Activated T-cell treated with anti-CD3 and anti-CD28 coated beads for 48 hours (primary cell): ENCODE results near the gene PRKCE.
"Not testable (repeated sequence)": the region's sequence is repeated elsewhere in the genome, so short reads cannot be mapped to it uniquely, and the experiment has no call there.

ENCODE experiments used
- DNase-seq: peaks from one replicate; pipeline ENCODE4 v3.0.0-alpha.2; 2020; ENCODE audit warnings: low read depth

PRKCE gene

GRCh38 chr2:45889620-45890370, 238.3 kb downstream of the PRKCE start:
- DNase-seq, result no peak

- not testable (repeated sequence) for DNase-seq
Measured at GRCh38 chr2:45890371-45890646, 238.8 kb downstream of the PRKCE start.

- DNase-seq, result no peak
Measured at GRCh38 chr2:45890819-45891218, 239.3 kb downstream of the PRKCE start.

- DNase-seq, result no peak
Measured at GRCh38 chr2:45891719-45892424, 240.4 kb downstream of the PRKCE start.

- no peak for DNase-seq
Measured at GRCh38 chr2:45892425-45892745, 240.9 kb downstream of the PRKCE start.

- no peak for DNase-seq
Measured at GRCh38 chr2:45892757-45893156, 241.3 kb downstream of the PRKCE start.

GRCh38 chr2:45894211-45894610, 242.7 kb downstream of the PRKCE start:
- no peak for DNase-seq

- DNase-seq, result no peak
Measured at GRCh38 chr2:45895241-45895861, 243.9 kb downstream of the PRKCE start.

- DNase-seq, result no peak
Measured at GRCh38 chr2:45896311-45896710, 244.8 kb downstream of the PRKCE start.

- no peak for DNase-seq
Measured at GRCh38 chr2:45897842-45898241, 246.4 kb downstream of the PRKCE start.

GRCh38 chr2:45898819-45899218, 247.3 kb downstream of the PRKCE start:
- DNase-seq, result no peak

- DNase-seq, result no peak
Measured at GRCh38 chr2:45899926-45900325, 248.5 kb downstream of the PRKCE start.

GRCh38 chr2:45901468-45902032, 250.1 kb downstream of the PRKCE start:
- no peak for DNase-seq

GRCh38 chr2:45902380-45902779, 250.9 kb downstream of the PRKCE start:
- no peak for DNase-seq

- no peak for DNase-seq
Measured at GRCh38 chr2:45902781-45903375, 251.4 kb downstream of the PRKCE start.

- peak; percentile 13 for DNase-seq
Measured at GRCh38 chr2:45904267-45904945, 252.9 kb downstream of the PRKCE start.

- no peak for DNase-seq
Measured at GRCh38 chr2:45904946-45905631, 253.6 kb downstream of the PRKCE start.

- DNase-seq, result no peak
Measured at GRCh38 chr2:45905632-45905958, 254.1 kb downstream of the PRKCE start.

- no peak for DNase-seq
Measured at GRCh38 chr2:45907592-45907991, 256.1 kb downstream of the PRKCE start.

- DNase-seq, result no peak
Measured at GRCh38 chr2:45908316-45909170, 257.1 kb downstream of the PRKCE start.

- DNase-seq, result no peak
Measured at GRCh38 chr2:45909171-45909565, 257.7 kb downstream of the PRKCE start.
